Measurements from ENCODE around the gene PCDH9.

The PCDH9 gene

DNA sequence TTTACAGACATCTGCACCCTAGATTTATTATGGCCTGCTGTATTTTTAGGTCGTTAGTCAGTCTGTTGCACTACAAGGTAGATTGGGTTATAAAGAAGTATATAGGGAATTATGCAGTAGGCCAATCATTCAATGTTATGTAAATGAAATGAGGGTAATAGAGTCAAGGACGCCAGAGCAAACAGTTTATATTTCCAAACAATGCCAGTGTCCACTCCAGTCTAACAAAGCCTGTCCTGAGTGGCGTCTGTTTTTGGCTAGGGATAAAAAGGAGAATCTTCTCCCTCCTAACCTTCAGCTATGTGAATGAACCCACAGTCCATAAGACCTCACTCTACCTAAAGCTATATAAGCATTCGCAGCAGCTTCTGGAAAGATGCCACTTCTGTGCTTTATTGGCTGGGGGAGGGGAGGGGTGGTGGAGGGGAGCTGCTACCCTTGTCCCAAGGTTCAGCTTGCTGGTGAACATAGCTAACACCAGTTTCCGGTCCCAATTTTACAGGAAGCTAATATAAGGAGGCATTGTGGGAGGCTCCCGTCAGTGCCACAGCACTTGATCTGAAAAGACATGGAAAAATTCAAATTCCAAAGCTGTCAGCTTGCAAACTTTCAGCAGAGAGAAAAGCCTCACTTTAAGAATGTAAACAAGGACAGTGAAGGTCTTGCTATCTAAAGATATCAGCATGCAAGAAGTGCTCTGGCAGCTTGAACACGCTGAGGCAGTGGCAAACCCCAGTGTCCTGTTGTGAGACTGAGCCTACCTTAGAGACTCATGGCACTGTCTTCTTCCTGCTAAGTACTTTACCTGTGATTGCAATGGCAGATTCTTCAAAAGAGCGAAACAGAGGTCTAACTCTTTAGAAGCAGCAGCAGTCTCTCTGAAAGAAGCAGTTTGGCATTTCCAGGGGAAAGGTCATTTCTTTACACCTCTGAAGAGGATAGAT, 369.9 kb downstream of the PCDH9 start:
- H3K27me3 ChIP-seq (ENCODE audit: insufficient read depth, poor library complexity, severe bottlenecking), result no peaks in the 10 kb centered on the region
- no peak for TF ChIP-seq CTCF (IDR thresholded peaks at IDR 0.05; ENCODE audit: insufficient read depth, low read length)
- DNase-seq (ENCODE audit: low read depth in 1 of 2, low spot score in 1 of 2), result no peak
- no peak overlapping the region for H3K4me3 ChIP-seq (replicated peaks; ENCODE audit: insufficient read depth, low read length)
- no peak overlapping the region for H3K27ac ChIP-seq (replicated peaks)

DNA sequence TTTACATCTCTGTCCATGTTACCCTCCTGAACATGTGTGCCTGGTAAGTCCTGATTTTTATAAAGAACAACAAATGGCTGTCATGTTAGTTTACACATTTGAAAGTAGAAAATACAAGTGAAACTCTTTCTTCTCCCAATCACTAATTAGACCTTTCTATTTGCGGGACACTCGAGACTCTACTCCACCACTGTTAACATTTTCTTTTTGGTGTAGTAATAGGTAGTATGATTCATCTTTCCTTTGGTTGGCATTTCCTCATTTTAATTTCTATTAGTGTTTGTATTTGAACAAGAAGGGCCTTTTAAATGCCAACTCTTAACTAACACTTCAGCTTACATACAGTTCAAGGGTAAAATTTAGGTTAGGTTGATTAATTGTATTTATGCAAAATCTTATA, 371.1 kb downstream of the PCDH9 start:
- no peak overlapping the region for H3K4me3 ChIP-seq (replicated peaks; ENCODE audit: insufficient read depth, low read length)
- peak; percentile 22; the same call in 1 of the 2 replicates for TF ChIP-seq SPI1 (IDR thresholded peaks at IDR 0.05; ENCODE audit: borderline replicate concordance, low read depth)
- TF ChIP-seq REST (IDR thresholded peaks at IDR 0.05; ENCODE audit: insufficient replicate concordance, low read depth), result no peak
- H3K27ac ChIP-seq (replicated peaks), result no peak overlapping the region
- H3K27me3 ChIP-seq (ENCODE audit: insufficient read depth, poor library complexity, severe bottlenecking), result no peaks in the 10 kb centered on the region
- DNase-seq (ENCODE audit: low read depth in 1 of 2, low spot score in 1 of 2), result no peak

- H3K4me3 ChIP-seq (replicated peaks; ENCODE audit: insufficient read depth, low read length), result no peak overlapping the region
- TF ChIP-seq REST (IDR thresholded peaks at IDR 0.05; ENCODE audit: insufficient replicate concordance, low read depth) (no peak), SPI1 (IDR thresholded peaks at IDR 0.05; ENCODE audit: borderline replicate concordance, low read depth) (no peak), POLR2AphosphoS5 (IDR thresholded peaks at IDR 0.05; ENCODE audit: low read depth) (no peak), GABPA (IDR thresholded peaks at IDR 0.05; ENCODE audit: low read depth) (no peak), CTCF (IDR thresholded peaks at IDR 0.05; ENCODE audit: insufficient read depth, low read length) (no peak)
- H3K27me3 ChIP-seq (ENCODE audit: insufficient read depth, poor library complexity, severe bottlenecking), result no peaks in the 10 kb centered on the region
- no peak for DNase-seq (ENCODE audit: low read depth in 1 of 2, low spot score in 1 of 2)
- no peak overlapping the region for H3K27ac ChIP-seq (replicated peaks)
Observed at GRCh38 chr13:66858163-66858562, 372.0 kb downstream of the PCDH9 start.

- DNase-seq (ENCODE audit: low read depth in 1 of 2, low spot score in 1 of 2), result no peak
- Histone ChIP-seq H3K27me3 (ENCODE audit: insufficient read depth, poor library complexity, severe bottlenecking) (no peaks in the 10 kb centered on the region), H3K27ac (replicated peaks) (no peak overlapping the region), H3K4me3 (replicated peaks; ENCODE audit: insufficient read depth, low read length) (no peak overlapping the region)
- TF ChIP-seq GABPA (IDR thresholded peaks at IDR 0.05; ENCODE audit: low read depth) (no peak), SPI1 (IDR thresholded peaks at IDR 0.05; ENCODE audit: borderline replicate concordance, low read depth) (no peak), POLR2AphosphoS5 (IDR thresholded peaks at IDR 0.05; ENCODE audit: low read depth) (no peak)
Observed at GRCh38 chr13:66855131-66855530, 375.0 kb downstream of the PCDH9 start.

GRCh38 chr13:66853564-66853963, 376.6 kb downstream of the PCDH9 start:
- H3K27ac ChIP-seq (replicated peaks), result no peak overlapping the region
- H3K27me3 ChIP-seq (ENCODE audit: insufficient read depth, poor library complexity, severe bottlenecking), result no peaks in the 10 kb centered on the region
- no peak for DNase-seq (ENCODE audit: low read depth in 1 of 2, low spot score in 1 of 2)
- no peak overlapping the region for H3K4me3 ChIP-seq (replicated peaks; ENCODE audit: insufficient read depth, low read length)
- no peak for TF ChIP-seq REST (IDR thresholded peaks at IDR 0.05; ENCODE audit: insufficient replicate concordance, low read depth)
- TF ChIP-seq CTCF (IDR thresholded peaks at IDR 0.05; ENCODE audit: insufficient read depth, low read length), result no peak
- TF ChIP-seq POLR2AphosphoS5 (IDR thresholded peaks at IDR 0.05; ENCODE audit: low read depth), result no peak
- no peak for TF ChIP-seq SPI1 (IDR thresholded peaks at IDR 0.05; ENCODE audit: borderline replicate concordance, low read depth)
- TF ChIP-seq GABPA (IDR thresholded peaks at IDR 0.05; ENCODE audit: low read depth), result no peak
